ENCODE data around the gene PSME1.

PSME1 gene

GRCh38 chr14:24135834-24136683, at the start of gene PSME1:
TSS of gene PSME1 (plus strand) at chr14:24136194. CDS start at chr14:24136263, 69 bp downstream.
- DNase-seq (ENCODE audit: low read depth, low spot score), result peak; percentile 96

GRCh38 chr14:24087004-24087403, 49.0 kb upstream of the PSME1 start:
- DNase-seq (ENCODE audit: low read depth, low spot score), result no peak

DNA sequence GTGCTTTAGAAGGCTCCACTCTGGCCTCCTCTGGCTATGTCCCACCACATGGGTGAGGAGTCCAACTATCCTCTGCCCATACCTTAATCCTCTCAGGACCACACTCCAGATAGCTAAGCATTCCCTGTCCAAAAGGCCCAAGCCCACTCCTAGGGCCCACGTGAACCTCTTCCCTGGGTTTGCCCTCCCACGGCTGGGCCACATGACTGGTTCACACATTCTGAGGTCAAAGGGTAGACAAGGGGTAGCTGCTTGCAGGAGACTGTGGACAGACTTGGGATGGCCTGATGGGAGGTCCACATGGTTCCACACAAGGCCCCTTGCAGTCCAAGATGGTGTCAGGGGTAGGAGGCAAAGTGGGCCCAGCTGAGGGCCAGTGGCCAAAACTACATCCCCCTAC, 47.9 kb upstream of the PSME1 start:
- no peak for DNase-seq (ENCODE audit: low read depth, low spot score)

DNA sequence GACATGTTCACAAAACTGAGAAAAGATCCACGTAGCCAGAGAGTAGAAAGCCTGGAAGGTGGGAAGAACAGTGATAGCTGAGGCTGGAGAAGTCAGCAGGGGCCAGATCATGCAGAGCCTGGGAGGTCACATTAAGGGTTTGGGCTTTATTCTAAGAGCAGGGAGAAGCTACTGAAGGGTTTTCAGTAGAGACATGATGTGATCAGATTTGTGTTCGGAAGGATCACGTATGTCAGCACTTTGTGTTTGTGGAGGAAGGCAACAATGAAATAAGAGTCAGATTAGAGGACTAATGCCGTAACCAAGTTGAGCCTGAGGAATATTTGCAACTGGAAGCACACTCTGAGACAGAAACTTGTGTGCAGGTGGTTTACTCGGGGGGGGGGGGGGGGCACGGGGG, 46.1 kb upstream of the PSME1 start:
- no peak for DNase-seq (ENCODE audit: low read depth, low spot score)

GRCh38 chr14:24092110-24092504, 43.9 kb upstream of the PSME1 start:
- DNase-seq (ENCODE audit: low read depth, low spot score), result no peak

GRCh38 chr14:24092505-24093206, 43.3 kb upstream of the PSME1 start:
- no peak for DNase-seq (ENCODE audit: low read depth, low spot score)

DNA sequence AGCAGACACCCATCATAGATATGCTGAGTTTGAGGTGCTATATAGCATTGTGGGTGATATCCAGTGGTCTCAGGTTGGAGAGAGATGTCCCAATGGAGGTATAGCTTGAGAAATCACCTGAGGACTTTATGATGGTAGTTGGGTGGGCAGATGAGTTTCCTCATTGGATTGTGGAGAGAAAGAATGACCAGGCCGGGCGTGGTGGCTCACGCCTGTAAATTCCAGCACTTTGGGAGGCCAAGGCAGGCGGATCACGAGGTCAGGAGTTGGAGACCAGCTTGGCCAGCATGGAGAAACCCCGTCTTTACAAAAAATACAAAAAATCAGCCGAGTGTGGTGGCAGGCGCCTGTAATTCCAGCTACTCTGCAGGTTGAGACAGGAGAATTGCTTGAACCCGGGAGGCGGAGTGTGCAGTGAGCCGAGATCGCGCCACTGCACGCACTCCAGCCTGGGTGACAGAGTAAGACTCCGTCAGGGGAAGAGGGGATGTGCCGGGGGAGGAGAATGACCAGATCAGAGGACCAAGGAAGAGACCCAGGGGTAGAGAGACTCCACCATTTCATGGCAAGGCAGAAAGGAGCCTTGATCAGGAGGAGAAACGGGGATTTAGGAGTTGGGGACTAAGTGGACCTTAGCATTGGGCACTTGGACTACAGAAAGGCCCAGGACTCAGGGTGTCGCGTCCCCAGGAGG, 42.6 kb upstream of the PSME1 start:
- DNase-seq (ENCODE audit: low read depth, low spot score), result no peak

- DNase-seq (ENCODE audit: low read depth, low spot score), result peak; percentile 87
These were observed 41.8 kb upstream of the PSME1 start, which contains the start of gene PCK2 for GRCh38 chr14:24093901-24094840. TSS of gene PCK2 (plus strand) at chr14:24094311. CDS start at chr14:24094406, 95 bp downstream.

DNA sequence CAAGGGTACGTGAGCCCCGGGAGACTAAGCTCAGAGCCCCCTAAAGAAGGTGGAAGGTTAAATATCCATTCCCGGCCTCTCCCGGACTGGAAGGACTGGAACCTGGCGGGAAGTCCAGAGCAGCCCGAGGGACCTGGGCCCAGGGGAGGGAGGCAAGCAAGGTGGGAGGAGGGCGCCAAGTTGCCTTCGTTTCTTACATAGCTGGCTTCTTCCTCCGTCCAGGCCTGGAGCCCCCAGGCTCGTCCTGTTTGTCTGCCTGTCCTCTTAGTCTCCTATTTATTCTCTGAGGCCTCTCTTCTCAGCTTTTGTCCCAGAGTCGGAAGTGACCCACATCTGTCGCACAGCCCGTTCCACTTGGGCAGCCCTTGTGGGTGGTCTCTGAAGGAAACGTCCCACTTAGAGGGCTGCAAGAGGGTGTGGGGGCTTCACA, 41.1 kb upstream of the PSME1 start:
- DNase-seq (ENCODE audit: low read depth, low spot score), result no peak

DNA sequence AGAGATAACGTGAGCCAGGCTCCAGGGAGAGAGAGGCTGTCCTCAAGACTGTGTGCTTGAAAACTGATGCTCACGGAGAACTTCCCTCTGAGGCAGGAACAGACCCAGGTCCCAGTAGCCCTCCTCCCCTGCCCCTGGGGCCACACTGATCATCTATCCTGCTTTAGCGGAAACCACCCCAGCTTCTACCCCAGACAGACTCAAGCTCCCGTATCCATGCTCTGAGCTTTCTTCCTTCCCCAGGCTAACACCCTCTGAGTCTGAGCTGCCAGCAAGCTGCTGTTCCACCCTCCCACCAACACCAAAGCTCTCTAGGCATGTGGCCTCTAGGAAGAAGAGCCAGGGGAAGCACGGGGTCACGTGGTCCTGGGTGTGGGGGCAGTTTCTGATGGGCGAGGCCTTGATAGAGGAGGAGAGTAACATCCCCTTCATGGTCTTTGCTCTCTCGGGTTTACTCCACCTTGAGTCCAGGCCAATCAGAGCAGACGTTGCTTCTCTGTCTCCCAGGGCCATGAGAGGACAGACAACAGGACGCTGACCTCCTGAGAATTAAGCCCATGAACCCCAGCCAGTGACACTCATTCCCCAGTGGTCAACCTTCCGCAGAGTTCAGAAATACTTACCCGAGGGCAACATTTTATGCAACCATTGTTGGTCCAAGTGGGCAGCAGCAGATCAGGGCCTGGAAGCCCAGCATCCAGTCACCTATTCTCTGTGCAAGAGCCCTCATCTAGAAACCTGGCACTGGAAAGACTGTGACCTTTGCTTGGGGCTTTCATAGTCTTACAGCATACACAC, 40.5 kb upstream of the PSME1 start:
- no peak for DNase-seq (ENCODE audit: low read depth, low spot score)

- DNase-seq (ENCODE audit: low read depth, low spot score), result no peak
These were observed 39.3 kb upstream of the PSME1 start for GRCh38 chr14:24096545-24097181.

- no peak for DNase-seq (ENCODE audit: low read depth, low spot score)
These were observed 37.6 kb upstream of the PSME1 start for GRCh38 chr14:24098229-24098926.

GRCh38 chr14:24098927-24099813, 36.8 kb upstream of the PSME1 start:
- no peak for DNase-seq (ENCODE audit: low read depth, low spot score)

GRCh38 chr14:24100197-24100981, 35.6 kb upstream of the PSME1 start:
- no peak for DNase-seq (ENCODE audit: low read depth, low spot score)

DNA sequence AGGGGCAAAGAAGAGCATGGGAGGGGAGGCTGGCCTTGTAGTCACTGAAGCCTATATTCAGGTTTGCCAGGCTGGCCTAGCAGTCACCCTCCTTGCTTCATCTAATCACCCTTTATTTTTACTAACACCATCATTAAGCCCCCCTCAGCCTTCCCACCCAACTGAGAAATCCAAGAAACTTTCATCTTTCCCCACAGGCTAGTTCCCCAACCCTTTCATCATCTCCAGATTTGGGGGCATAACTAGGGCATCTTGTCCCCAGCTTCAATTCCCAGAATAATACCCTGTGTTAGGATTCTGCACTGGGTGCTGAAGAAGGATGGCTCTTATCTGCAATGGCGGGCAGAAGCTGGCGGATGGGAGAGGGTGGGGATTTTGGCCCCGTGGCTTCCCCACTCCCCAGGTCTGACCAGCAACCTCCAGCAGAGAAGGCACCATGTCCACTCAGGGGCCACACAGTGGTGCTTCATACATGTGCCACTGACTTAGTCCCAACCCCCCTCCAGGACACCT, 35.0 kb upstream of the PSME1 start:
- DNase-seq (ENCODE audit: low read depth, low spot score), result no peak

- DNase-seq (ENCODE audit: low read depth, low spot score), result no peak
These were observed 33.5 kb upstream of the PSME1 start for GRCh38 chr14:24102357-24103048.

DNA sequence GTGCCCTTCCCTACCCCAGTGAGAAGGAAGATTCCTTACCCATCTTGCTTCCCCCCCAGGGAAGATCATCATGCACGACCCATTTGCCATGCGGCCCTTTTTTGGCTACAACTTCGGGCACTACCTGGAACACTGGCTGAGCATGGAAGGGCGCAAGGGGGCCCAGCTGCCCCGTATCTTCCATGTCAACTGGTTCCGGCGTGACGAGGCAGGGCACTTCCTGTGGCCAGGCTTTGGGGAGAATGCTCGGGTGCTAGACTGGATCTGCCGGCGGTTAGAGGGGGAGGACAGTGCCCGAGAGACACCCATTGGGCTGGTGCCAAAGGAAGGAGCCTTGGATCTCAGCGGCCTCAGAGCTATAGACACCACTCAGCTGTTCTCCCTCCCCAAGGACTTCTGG, 32.5 kb upstream of the PSME1 start:
- DNase-seq (ENCODE audit: low read depth, low spot score), result no peak
